DMS 273 (cell line): ENCODE measurements around the gene DNAH11.
"Not testable (repeated sequence)": the region's sequence is repeated elsewhere in the genome, so short reads cannot be mapped to it uniquely, and the experiment has no call there.

ENCODE experiments used
- DNase-seq: peaks from one replicate; lab custom pipeline; 2025; ENCODE audit not compliant: unreplicated experiment; lab: John Stamatoyannopoulos, UW

The DNAH11 gene

DNA sequence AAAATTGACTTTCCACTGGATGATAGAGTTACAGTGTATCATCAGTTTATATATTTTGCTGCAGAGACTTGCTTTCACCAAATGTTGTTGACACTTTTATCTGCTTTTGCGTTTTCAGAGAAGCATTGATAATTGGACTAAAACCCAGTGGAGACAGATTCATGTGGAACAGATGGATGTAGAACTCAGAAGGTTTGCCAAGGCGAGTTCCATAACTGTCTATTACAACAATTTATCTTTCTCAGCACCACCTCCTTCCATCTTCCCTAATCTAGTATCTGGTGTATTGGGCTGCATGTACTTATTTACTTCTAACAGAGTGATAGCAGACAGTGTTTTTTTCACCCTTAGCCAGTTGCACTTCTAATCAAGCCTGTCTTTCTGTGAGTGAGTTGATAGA lies 73.3 kb downstream of the DNAH11 start:
- no peak for DNase-seq

DNA sequence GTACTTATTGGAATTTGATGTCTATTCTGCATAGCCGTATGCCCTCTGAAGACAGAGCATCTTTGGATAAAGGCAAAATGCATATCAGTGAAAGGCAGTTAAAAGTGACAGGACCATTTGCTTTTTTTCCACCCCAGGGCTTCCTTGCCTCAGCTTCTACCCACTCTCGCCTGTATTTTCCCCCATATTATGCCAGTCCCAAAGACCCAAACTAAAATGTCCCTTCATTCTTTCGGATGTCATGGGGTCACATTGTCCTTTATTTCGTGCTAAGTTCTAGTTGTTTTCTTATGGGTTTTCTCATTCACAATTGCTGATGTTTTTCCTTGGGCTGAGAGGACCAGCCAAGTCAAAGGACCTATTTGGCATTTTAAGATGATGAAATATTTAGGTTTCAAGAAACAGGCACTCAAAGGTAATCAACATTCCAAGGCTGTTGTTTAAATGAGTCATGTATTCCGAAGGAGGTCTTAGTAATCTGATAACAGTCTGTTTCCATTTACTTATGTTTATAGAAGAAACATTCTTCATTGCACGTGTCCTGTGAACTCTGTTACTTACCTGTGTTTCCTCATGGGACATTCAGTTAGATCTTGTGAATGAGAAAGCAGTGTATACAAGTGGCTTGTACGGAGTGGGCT lies 74.1 kb downstream of the DNAH11 start:
- no peak for DNase-seq

DNA sequence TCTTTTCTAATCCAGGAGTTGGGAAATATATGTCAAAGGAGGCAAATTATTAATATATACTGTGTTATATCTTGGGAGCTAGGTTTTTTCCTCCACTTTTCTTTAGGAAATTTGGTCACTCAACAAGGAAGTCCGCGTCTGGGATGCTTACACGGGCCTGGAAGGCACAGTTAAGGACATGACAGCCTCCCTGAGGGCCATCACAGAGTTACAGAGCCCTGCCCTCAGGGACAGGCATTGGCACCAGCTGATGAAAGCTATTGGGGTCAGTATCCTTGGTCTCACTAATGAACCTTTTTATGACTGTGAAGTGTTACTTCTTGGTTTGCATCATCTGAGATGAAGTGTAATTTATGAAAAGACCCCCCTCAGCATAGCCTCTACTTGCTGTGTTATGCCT lies 74.7 kb downstream of the DNAH11 start:
- DNase-seq: no peak

DNA sequence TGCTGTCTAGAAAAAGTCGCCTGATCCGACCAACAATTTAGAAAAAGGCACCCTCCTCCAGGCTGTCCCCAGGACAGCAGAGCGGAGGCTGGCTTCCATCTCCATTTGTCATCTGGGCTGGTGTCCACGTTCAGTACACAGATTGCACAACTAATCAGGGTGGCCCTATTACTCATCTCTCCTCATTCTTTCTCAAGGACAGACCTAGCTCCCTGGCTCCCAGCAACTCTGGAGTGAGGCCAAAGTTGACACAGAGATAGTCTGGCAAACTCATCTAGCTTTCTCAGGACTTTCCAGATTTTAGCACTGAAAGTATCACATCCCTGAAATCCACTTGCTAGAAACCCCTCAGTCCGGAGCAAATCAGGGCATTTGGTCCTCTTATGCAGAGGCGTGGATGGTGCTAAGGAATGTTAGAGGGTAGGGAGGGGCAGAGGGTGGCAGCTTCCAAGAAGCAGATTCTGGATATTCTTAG lies 75.1 kb downstream of the DNAH11 start:
- no peak for DNase-seq

DNA sequence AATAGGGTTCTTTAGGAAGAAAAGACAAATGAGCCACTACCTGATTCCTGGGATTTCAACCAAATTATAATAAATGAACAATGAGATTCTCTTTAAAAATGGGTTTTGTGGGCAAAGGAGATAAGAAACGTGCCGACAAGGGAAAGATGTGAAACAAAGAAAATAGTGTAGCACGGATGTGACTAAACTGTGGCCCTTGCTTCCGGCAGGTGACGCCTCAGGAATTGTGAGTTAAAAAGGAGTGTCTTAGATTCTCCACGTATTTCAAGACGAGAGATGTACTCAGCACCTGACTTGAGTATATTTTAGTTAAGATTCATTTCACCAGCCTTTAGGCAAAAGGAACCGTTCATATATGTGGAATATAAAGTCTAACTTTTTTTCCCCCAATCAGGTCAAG lies 75.9 kb downstream of the DNAH11 start:
- DNase-seq: no peak

DNA sequence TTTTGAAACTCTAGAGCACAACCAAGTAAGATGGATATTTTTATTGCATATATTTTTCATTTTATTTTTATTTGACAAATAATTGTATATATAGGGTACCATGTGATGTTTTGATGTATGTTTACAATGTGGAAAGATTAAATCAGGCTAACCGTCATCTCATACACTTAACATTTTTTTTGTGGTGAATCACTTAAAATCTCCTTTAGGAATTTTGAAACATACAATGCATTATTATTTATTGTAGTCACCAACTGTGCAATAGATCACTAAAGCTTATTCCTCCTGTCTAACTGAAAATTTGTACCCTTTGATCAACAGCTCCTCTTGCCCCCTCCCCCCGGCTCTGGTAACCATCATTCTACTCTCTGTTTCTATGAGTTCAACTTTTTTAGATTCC lies 77.2 kb downstream of the DNAH11 start:
- no peak for DNase-seq

DNA sequence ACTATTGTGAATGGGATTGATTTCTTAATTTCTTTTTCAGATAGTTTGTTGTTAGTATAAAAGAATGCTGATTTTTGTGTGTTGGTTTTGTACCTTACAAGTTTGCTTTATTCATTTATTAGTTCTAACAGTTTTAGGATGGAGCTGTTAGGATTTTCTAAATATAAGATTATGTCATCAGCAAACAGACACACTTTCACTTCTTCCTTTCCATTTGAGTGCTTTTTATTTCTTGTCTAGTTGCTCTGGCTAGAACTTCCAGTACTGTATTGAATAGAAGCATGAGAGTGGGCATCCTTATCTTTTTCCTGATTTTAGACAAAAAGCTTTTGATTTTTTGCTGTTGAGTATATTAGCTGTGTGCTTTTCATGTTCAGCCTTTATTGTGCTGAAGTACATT lies 81.5 kb downstream of the DNAH11 start:
- no peak for DNase-seq

DNA sequence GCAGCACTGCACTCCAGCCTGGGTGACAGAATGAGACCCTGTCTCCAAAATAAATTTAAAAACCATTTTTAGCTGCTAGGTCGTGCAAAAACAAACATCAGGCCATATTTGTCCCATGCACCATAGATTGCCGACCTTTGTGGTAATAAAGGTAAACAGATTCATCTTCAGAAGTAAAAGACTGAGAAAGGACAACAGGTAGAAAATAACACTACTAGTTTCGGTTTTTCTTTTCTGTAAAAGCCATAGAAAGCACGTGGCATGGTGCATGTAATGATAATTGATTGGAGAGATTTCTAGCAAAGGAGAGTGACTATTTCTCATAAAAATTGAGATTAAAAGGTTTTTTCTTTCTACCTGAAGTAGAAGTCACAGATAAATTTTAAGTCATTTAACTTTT lies 93.9 kb downstream of the DNAH11 start:
- no peak for DNase-seq

DNA sequence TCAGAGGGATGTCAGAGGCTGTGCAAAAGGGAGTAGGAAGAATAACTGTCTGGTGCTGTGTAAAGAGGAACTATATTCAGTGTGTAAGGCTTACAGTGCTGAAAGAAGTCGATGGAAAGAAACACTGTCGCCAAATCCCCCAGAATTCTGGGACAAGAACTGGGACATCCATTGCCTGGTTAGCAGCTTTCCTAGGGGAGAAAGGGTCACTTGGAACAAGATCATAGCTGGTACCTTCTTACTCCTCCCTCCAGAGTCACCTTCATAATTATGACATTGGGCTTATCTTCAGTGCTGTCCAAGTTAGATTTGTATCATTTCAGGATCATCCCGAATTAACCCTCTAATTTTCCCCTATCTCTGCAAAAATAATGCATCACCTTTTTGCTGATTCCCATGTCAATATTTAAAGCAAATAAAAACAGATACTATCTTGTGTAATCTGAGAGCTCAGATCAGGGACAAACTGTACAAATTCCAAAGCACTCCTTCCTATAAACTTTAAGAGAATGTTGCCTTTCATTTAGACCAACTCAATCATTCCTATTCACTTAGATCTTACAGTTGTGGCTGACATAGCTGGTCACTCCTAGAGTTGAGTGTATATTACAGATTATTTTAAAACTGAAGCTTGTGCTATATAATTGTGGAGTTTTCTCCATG lies 96.5 kb downstream of the DNAH11 start:
- no peak for DNase-seq

DNA sequence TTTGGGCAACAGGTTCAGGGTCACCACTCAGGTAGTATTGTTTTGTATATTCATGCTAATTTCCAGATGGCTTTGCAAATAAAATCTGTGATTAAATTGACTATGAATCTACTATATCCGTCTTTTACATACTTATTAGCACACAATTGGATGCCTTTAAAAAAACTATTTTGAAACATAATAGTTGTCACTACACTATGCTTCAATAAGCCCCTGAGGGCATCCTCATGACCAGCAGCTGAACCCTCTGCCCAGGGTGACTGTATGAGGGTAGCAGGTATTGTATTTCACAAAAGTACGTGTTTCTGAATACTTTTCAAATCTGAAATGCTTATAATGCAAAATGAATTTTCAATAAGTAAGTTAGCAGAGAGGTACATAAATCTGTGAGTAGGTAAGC lies 97.3 kb downstream of the DNAH11 start:
- no peak for DNase-seq

DNA sequence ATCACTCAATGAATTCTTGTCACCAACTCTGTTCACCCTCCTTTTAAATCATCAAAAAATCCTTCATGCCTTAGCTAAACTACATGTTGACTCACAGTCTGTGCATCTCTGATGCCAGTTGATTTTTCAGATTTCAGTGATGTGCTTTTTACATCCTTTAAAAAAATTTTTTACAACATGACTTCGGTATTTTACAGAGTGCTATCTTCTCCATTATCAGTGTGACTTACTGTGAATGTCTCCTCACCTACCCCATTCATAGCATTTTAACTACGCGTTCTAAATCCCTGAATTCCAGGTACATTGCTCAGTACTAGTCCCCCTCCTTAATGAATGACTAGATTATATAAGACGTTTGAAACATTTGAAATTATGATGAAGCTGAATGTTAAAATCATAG lies 98.7 kb downstream of the DNAH11 start:
- DNase-seq: no peak

DNA sequence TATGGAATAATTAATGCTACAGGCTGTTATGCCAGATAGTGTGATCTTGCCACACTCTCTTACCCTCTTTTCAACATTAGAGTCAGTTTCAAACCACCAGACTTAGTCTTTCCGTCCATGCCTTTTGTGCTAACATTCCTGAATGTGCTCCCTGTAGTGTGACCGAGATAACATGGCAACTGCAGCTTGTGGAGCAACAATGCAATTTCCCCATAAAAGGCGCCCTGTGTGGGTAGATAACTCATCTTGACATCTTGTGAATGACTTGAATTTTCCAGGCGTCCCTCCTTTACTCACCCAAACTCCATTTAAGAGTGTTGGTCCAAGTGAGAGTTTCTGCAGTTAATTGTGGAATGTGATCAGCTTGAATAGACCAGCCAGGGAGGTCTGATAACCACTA lies 99.6 kb downstream of the DNAH11 start:
- DNase-seq: no peak

DNA sequence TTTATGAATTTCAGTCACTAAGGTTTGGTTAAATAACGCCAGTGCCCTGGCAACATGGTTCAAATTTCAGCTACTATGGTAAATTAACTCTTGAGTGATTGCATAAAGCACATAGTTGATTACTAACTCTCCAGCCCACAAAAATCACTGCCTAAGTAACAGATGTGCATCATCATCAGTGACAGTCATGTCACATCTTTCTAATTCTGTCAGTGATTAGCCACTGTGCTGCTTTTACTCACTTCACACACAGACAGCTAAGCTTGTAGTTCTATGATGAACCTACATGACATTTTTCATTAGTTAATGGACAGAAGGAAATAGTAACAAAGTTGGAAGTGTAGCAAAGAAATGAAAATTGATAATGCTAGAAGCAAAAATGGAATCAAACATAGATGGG lies 108.9 kb downstream of the DNAH11 start:
- DNase-seq: no peak

DNA sequence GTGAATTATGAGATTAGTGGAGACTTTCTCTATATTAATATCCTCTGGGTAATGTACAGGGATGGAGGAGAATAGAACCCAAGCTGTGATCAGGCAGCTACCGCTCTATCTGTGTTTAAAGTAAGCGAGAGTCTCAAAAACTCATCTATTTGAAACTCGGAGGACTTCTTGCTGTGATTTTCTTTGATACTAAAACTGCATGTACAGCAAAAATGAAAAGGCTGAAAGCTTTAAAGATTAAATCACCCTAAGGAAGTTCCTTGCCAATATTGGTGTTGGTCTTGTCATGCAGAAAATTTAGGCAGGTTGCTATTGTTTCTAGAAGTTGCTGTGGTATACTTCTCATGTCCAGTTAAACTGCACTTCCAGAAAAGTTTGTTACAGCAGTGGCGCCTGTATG lies 110.8 kb downstream of the DNAH11 start:
- DNase-seq: no peak

DNA sequence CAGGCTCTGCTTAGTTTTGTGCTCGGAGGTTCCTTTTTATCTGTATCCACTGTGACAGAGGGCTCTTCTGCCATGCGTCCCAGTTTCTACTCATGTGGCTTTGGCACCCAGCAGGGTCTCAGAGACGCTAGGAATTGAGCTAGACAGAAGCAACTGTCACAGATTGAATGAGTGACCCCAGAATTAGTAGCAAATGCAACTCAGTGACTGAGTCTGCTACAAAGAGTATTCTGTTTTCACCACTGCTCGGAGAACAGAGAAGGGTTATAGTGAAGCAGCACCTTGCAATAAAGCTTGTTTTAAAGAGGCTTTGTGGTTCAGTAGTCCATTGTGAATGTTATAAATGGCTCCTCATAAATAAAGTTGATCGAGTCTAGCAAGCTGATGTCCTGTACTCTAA lies 113.2 kb downstream of the DNAH11 start:
- no peak for DNase-seq

DNA sequence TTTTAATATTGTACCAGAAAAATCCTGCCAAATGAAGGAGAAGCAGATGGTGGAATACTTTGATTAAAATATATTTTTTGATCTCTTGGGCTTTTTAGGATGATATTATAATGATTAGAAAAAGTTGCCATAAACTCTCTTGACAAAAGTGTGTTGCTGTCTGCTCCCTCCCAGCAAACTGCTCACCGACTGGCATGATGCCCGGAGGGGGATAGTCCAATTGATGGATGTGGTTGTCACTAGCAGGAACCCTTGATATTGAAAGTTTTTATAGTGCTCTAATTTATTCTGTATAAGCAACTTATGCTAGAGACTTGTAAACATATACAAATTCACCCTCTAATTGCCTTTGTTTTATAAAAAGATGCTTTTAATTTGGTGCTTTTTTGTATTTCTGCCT lies 114.0 kb downstream of the DNAH11 start:
- no peak for DNase-seq

DNA sequence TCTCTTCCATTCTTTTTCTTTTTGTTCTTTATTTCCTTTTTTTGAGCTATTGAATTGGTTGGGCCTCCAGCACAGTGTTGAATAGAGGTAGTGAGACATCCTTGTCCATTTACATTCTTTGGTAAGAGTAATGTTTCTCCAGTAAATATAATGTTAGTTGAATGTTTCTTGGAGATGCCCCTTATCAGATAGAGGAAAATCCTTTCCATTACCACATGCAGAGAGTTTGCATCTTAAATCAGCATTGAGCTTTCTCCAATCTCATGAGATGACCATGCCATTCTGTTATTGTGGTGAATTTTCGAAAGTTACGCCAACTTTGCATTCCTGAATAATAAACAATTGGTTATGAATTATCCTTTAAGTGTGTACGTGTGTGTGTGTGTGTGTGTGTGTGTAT lies 127.7 kb downstream of the DNAH11 start:
- DNase-seq: no peak

DNA sequence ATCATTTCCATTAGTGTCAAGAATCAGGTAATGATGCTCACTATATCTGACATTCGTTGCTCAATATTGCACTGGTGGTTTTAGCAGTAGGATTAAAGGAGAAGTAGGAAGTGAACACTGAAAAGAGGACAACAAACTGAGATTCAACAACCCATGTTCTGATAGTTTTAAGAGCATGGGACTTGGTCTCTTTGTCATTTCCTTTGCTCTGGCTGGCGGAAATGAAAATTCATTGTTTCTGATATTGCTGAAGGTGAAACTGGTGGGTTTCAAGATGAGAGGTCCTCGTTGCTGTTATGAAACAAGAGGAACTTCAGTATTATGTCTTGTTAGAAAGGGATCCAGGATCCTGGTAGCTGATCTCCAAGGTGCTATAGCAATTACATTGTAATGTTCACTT lies 129.0 kb downstream of the DNAH11 start:
- no peak for DNase-seq

DNA sequence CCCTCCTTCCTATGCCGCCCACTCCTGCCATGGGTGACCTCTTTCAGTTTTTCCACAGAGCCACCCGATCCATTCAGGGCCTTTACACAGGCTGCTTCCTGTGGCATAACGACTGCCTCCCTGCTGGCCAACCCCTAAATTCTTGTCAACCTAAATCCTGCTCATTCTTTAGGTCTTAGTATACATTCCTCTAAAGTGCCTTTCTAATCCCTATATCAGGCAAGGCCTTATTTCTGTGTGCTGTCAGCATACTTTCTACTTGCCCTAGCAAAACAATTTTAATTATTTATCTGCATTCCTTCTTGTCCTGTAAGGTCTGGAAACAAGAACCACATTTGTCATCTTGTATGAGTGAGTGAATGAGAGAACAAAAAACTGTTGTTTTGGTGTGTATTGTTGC lies 132.4 kb downstream of the DNAH11 start:
- DNase-seq: no peak

DNA sequence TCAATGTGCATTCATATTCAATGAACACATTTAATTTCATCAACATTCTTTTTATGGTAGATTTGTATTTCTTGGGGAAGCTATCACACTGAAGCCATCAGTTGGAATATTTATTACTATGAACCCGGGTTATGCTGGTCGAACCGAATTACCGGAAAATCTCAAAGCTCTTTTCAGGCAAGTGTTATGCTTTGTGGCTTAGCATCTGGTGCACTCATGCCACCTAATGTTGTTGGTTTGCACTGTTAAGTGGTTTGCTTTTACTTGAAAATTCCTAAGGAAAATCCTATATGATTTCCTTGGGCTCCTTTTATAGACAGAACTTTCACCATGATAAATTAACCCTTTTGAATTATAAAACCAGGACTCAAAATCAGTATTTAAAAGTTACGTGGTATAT lies 147.9 kb downstream of the DNAH11 start:
- DNase-seq: peak; percentile 6

DNA sequence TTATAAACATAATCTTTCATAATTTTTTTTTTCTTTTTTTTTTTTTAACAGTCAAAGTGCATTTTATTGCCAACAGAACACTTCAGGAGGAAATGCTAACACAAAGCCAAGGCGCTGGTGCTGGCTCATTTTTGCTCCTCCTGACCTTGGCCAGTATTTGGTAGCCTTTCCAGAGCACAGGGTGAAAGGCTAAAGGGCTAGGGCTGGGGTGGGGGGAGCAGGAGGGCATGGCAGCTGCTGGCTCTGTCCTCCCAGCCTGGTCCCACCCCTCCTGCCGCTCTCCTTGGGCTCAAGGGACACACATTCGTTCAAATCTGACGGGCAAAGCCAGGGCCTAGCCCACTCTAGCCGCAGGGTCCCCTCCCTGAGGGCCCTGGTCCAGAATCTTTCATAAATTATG lies 148.3 kb downstream of the DNAH11 start:
- DNase-seq: not testable (repeated sequence)

DNA sequence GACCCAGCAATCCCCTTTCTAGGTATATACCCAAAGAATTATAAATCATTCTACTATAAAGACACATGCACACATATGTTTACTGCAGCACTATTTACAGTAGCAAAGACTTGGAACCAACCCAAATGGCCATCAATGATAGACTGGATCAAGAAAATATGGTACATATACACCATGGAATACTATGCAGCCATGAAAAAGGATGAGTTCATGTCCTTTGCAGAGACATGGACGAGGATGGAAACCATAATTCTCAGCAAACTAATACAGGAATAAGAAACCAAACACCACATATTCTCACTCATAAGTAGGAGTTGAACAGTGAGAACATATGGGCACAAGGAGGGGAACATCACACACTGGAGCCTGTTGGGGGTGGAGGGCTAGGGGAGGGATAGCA lies 157.7 kb downstream of the DNAH11 start:
- not testable (repeated sequence) for DNase-seq

DNA sequence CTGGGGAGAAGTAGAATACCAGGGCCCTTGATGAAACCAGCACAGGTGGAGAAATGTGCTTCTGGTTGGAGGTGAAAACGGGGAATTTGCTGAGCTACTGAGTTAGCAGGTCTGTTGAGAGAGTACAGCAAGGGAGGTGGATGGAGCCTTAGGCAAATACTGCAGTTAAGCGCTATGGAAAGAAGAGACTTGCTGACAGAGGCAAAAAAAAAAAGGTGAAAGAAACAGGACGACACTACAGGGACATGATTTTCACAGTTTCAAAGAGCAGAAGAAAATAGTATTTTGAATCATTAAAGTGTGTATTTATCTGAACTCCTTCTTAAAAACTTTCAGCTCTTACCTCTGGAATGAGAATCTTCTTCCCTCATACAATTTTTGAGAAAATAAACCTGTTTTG lies 159.5 kb downstream of the DNAH11 start:
- no peak for DNase-seq
